ENCODE results near the gene PPOX. TPM values are rescaled to one million over a fixed set of nuclear protein-coding genes. Genes with fewer than 3 reads are reported as not detected.

Gene PPOX
- total RNA-seq, 1 donor from 2014 or later = 28.3 TPM

DNA sequence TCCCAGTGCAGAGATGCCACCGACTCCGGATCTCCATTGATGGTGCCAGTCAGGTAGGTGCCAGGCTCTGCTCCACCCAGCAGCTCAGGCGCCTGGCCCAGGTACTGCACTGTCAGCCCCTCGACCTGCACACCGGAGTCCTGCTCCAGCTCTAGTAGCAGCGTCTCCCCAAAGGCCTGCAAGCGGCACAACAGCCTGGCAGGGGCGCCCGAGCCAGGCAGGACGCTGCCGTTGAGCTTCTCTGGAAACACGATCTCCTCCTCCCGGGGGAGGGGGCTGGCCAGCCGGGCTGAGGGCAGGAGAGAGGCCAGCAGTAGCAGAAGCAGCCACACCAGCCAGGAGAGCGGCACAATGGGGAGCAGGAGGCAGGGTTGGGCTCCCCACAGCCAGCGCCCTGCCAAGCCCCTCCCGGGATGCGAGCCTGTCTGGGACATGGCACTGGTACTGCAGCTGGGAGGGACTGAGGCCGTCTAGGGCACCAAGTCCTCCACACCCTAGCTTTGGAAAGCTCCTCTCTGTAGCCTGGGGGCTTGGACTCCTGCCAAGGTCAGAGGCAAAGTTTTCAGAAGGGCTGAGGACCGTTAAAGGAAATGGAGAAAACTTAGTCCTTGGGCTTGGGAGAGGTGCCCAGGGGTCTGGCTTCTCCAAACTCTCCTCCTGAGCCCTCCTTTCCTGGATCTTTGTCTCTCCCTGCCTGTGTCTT, 32.1 kb downstream of the PPOX start:
- Histone ChIP-seq H3K27me3 (ENCODE audit: control insufficient read depth, insufficient read depth, low read length) (peaks cover 3% of the 10 kb centered on the region), H3K4me3 (ENCODE audit: low read depth, low read length) (no peak overlapping the region), H3K36me3 (ENCODE audit: control insufficient read depth, insufficient read depth, low read length) (no peaks in the 10 kb centered on the region)
- DNase-seq (ENCODE audit: low read depth) = no peak
- no peak for TF ChIP-seq CTCF (IDR thresholded peaks at IDR 0.05; ENCODE audit: insufficient read depth, low read length, poor library complexity, severe bottlenecking)

DNA sequence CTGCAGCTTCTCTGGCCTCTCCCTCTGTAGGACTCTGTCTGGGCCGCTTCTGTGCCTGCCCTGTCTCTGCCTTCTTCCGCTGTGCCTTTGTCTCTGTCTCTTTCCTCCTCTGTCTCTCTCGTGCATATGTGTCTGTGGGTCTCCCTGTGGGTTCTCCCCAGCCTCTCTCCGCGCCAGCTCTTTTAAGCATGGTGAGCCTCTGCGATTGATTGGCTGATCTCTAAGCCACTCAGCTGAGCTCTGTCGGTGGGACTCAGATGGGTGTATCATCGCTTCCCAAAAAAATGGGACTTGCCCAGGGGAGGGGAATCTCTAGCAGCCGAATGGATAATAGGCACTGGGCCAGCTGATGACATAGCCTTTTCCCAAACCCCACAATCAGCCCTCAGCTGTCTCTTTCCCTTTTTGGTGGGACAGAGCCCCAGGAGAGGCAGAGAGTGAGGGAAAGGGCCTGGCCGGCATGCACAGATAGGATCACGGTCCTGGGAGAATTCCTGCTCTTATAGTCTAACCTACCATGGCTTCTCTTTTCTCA, 32.7 kb downstream of the PPOX start, which contains the start of gene ADAMTS4:
Gene ADAMTS4, minus strand, starts transcription at position 158 of the 535 bp plus-strand sequence. CDS start 427 bp downstream, outside the sequence.
- H3K27me3 ChIP-seq (ENCODE audit: control insufficient read depth, insufficient read depth, low read length) = peaks cover 3% of the 10 kb centered on the region
- TF ChIP-seq CTCF (IDR thresholded peaks at IDR 0.05; ENCODE audit: insufficient read depth, low read length, poor library complexity, severe bottlenecking) = no peak
- no peak within 1 kb of the TSS for H3K4me3 ChIP-seq (ENCODE audit: low read depth, low read length)
- no peaks in the 10 kb centered on the region for H3K36me3 ChIP-seq (ENCODE audit: control insufficient read depth, insufficient read depth, low read length)
- no peak for DNase-seq (ENCODE audit: low read depth)

DNA sequence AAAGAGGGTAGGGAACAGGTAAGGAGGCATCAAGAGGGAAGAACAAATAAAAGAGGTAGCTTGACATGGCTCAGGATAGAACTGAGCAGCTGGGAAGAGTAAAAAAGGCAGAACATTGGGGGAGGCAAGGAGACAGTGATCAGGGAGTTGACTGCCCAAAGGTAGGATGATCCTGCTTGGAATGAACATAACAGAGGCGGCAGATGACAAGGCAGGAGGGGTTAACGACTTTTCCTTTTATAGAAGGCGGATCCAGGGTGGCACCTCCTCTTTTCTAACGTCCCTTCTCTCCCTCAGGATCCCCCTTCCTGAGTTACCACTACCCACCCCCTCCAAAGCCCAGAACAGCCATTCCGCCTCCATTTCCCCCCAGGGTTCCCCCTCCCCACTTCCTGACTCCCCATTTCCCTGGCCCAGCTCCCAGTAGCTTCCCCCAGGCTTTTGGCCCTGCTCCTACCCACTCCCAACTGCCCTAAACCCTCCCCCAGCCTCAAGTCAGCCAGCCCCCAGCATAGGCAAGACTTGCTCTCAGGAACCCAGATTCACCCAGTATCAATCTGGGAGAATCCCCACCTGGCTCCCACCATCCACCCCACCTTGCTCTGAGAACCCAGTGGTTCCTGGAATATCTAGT, 33.4 kb downstream of the PPOX start:
- Histone ChIP-seq H3K4me3 (ENCODE audit: low read depth, low read length) (no peak overlapping the region), H3K36me3 (ENCODE audit: control insufficient read depth, insufficient read depth, low read length) (no peaks in the 10 kb centered on the region), H3K27me3 (ENCODE audit: control insufficient read depth, insufficient read depth, low read length) (peaks cover 3% of the 10 kb centered on the region)
- no peak for TF ChIP-seq CTCF (IDR thresholded peaks at IDR 0.05; ENCODE audit: insufficient read depth, low read length, poor library complexity, severe bottlenecking)
- no peak for DNase-seq (ENCODE audit: low read depth)

GRCh38 chr1:161200421-161200991, 34.3 kb downstream of the PPOX start:
- Histone ChIP-seq H3K36me3 (ENCODE audit: control insufficient read depth, insufficient read depth, low read length) (no peaks in the 10 kb centered on the region), H3K27me3 (ENCODE audit: control insufficient read depth, insufficient read depth, low read length) (peaks cover 3% of the 10 kb centered on the region), H3K4me3 (ENCODE audit: low read depth, low read length) (no peak overlapping the region)
- no peak for DNase-seq (ENCODE audit: low read depth)
- TF ChIP-seq CTCF (IDR thresholded peaks at IDR 0.05; ENCODE audit: insufficient read depth, low read length, poor library complexity, severe bottlenecking) = no peak

GRCh38 chr1:161200992-161201835, 35.0 kb downstream of the PPOX start:
- Histone ChIP-seq H3K36me3 (ENCODE audit: control insufficient read depth, insufficient read depth, low read length) (no peaks in the 10 kb centered on the region), H3K27me3 (ENCODE audit: control insufficient read depth, insufficient read depth, low read length) (peaks cover 3% of the 10 kb centered on the region), H3K4me3 (ENCODE audit: low read depth, low read length) (no peak overlapping the region)
- no peak for DNase-seq (ENCODE audit: low read depth)
- no peak for TF ChIP-seq CTCF (IDR thresholded peaks at IDR 0.05; ENCODE audit: insufficient read depth, low read length, poor library complexity, severe bottlenecking)
